Measurements from ENCODE around the gene TSPEAR.

GRCh38 chr21:44704636-44705001, 6.8 kb downstream of the TSPEAR start:
- TF ChIP-seq CTCF (IDR thresholded peaks at IDR 0.05) (no peak), EP300 (IDR thresholded peaks at IDR 0.05) (no peak), POLR2A (IDR thresholded peaks at IDR 0.05; ENCODE audit: low read depth) (no peak), POLR2AphosphoS5 (IDR thresholded peaks at IDR 0.05) (no peak)
